DND-41 (cell line): ENCODE data around the gene MND1.

Experiments
- EZH2 ChIP-seq: IDR thresholded peaks from 3 replicates; pipeline ENCODE4 v1.6.1; 2012; ENCODE audit warnings: borderline replicate concordance, low read depth, mild to moderate bottlenecking, moderate library complexity, low read length, inconsistent platforms; ENCODE audit not compliant: severe bottlenecking
- TF ChIP-seq, protein P1 (sequence below): IDR thresholded peaks from 2 replicates; pipeline ENCODE4 v1.5.1; 2012; ENCODE audit warnings: borderline replicate concordance, low read length, moderate library complexity, mild to moderate bottlenecking; ENCODE audit not compliant: poor library complexity, severe bottlenecking; ENCODE audit errors: extremely low read depth

DNA sequence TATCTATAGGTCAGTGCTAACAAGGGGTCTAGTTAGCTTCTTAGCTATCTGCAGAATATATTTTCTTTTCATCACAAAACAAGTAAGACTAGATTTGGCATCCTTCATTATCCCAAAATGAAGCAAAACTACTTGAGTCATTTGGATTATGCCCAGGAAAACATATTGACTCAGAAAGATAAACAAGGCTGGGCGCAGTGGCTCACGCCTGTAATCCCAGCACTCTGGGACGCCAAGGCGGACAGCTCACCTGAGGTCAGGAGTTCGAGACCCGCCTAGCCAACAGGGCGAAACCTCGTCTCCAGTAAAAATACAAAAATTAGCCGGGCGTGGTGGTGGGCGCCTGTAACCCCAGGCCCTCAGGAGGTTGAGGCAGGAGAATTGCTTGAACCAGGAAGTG is 18.0 kb upstream of the MND1 start:
- TF ChIP-seq, protein P1, sequence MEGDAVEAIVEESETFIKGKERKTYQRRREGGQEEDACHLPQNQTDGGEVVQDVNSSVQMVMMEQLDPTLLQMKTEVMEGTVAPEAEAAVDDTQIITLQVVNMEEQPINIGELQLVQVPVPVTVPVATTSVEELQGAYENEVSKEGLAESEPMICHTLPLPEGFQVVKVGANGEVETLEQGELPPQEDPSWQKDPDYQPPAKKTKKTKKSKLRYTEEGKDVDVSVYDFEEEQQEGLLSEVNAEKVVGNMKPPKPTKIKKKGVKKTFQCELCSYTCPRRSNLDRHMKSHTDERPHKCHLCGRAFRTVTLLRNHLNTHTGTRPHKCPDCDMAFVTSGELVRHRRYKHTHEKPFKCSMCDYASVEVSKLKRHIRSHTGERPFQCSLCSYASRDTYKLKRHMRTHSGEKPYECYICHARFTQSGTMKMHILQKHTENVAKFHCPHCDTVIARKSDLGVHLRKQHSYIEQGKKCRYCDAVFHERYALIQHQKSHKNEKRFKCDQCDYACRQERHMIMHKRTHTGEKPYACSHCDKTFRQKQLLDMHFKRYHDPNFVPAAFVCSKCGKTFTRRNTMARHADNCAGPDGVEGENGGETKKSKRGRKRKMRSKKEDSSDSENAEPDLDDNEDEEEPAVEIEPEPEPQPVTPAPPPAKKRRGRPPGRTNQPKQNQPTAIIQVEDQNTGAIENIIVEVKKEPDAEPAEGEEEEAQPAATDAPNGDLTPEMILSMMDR: no peak
- TF ChIP-seq EZH2: no peak
